Hepatocyte (in vitro differentiated cells): ENCODE results near the gene STAT5A.

Source experiments
- CTCF ChIP-seq: fragments of 200-600 bp; sonication (generic); IDR thresholded peaks from 2 replicates; pipeline ENCODE4 v1.5.1; 2016; ENCODE audit warnings: antibody characterized with exemption, mild to moderate bottlenecking; ENCODE audit not compliant: poor library complexity
- EZH2 ChIP-seq: fragments of 200-600 bp; sonication (generic); IDR thresholded peaks from 2 replicates; pipeline ENCODE4 v1.6.1; 2016; ENCODE audit warnings: antibody characterized with exemption, mild to moderate bottlenecking, borderline replicate concordance
- EZH2phosphoT487 ChIP-seq: fragments of 200-600 bp; sonication (generic); IDR thresholded peaks from one replicate; pipeline ENCODE4 v1.6.1; 2018; ENCODE audit warnings: antibody characterized with exemption, mild to moderate bottlenecking, low read depth, moderate library complexity; ENCODE audit not compliant: unreplicated experiment, severe bottlenecking

GRCh38 chr17:42285346-42286050 is 2.8 kb upstream of the STAT5A start:
- TF ChIP-seq CTCF (no peak), EZH2 (no peak), EZH2phosphoT487 (no peak)
